ENCODE data around the gene HMCN1.

The HMCN1 gene

DNA sequence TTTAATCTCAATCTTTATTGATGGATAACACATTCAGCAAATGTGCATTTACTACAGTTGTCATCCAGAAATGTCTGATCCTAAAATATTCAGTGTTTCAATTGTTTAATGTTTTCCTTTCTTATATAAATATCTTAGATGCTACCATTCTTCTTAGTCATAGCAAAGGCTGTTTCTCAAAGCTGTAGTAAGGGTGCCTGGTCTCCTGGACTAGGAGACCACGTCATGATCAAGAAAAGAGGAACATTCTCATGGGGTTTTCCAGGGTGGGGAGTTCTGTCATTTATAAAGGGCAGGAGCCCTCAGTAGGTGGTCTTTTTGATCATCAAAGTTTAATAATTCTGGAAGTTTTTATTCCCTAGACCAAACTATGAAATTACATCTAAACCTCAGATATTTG, 292.8 kb downstream of the HMCN1 start:
- TF ChIP-seq, protein P1, sequence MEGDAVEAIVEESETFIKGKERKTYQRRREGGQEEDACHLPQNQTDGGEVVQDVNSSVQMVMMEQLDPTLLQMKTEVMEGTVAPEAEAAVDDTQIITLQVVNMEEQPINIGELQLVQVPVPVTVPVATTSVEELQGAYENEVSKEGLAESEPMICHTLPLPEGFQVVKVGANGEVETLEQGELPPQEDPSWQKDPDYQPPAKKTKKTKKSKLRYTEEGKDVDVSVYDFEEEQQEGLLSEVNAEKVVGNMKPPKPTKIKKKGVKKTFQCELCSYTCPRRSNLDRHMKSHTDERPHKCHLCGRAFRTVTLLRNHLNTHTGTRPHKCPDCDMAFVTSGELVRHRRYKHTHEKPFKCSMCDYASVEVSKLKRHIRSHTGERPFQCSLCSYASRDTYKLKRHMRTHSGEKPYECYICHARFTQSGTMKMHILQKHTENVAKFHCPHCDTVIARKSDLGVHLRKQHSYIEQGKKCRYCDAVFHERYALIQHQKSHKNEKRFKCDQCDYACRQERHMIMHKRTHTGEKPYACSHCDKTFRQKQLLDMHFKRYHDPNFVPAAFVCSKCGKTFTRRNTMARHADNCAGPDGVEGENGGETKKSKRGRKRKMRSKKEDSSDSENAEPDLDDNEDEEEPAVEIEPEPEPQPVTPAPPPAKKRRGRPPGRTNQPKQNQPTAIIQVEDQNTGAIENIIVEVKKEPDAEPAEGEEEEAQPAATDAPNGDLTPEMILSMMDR (IDR thresholded peaks at IDR 0.05; ENCODE audit: control insufficient read depth, extremely low read depth, insufficient read depth): no peak
- H3K4me3 ChIP-seq (ENCODE audit: low read depth, low read length): no peak overlapping the region
- DNase-seq (ENCODE audit: low read depth): no peak

DNA sequence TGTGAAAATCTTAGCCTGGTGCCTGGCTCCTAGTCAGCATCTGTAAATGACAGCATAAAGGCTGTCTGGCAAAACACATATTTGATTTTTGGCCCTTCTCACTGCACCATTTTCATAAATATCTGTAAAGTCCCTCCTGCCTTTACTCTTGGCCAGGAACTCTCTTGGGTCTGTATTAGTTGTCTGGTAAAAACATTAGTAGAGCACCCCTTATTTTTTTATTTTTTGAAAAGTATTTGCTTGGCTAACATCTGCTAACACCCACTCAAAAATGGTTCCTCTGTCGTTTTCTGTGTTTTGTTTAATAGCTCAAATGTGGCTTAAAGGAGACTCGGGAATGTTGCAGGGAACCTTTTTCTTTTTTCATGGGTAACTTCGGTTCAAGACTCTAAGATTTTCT, 293.4 kb downstream of the HMCN1 start:
- DNase-seq (ENCODE audit: low read depth): no peak
- H3K4me3 ChIP-seq (ENCODE audit: low read depth, low read length): no peak overlapping the region
- TF ChIP-seq, protein P1 (IDR thresholded peaks at IDR 0.05; ENCODE audit: control insufficient read depth, extremely low read depth, insufficient read depth): no peak

DNA sequence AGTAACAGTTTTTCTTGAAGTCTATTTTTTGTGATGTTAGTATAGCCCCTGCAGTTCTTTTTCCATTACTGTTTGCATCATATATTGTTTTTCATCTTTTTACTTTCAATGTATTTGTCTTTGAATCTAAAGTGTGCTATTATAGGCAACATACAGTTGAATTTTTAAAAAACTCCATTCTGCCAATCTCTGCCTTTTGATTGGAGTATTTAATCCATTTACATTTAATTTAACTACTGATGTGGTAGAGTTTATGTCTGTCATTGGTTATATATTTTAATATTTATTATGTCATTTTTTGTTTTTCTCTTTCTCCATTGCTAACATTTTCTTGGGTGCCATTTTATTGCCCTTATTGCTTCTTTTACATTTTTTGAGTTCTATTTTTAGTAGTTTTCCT, 296.3 kb downstream of the HMCN1 start:
- H3K4me3 ChIP-seq (ENCODE audit: low read depth, low read length): no peak overlapping the region
- DNase-seq (ENCODE audit: low read depth): no peak
- TF ChIP-seq, protein P1 (IDR thresholded peaks at IDR 0.05; ENCODE audit: control insufficient read depth, extremely low read depth, insufficient read depth): no peak

DNA sequence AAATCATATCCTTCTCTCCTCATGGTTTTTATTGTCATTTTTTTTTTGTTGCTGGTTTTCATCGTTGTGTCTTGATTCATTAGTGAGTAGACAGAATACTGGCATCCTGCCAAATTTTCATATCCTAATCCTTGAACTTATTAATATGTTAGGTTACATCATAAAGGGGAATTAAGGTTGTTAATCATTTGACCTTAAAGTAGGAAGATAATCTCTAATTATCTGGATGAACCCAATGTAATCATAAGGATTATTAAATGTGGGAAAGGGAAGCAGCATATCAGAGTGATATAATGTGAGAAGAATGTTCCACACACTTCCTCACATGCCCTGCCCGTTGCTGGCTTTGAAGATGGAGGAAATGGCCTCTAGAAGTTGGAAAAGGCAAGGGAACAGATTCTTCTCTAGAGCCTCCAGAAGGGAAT, 299.7 kb downstream of the HMCN1 start:
- TF ChIP-seq, protein P1 (IDR thresholded peaks at IDR 0.05; ENCODE audit: control insufficient read depth, extremely low read depth, insufficient read depth): no peak
- no peak overlapping the region for H3K4me3 ChIP-seq (ENCODE audit: low read depth, low read length)
- DNase-seq (ENCODE audit: low read depth): no peak

DNA sequence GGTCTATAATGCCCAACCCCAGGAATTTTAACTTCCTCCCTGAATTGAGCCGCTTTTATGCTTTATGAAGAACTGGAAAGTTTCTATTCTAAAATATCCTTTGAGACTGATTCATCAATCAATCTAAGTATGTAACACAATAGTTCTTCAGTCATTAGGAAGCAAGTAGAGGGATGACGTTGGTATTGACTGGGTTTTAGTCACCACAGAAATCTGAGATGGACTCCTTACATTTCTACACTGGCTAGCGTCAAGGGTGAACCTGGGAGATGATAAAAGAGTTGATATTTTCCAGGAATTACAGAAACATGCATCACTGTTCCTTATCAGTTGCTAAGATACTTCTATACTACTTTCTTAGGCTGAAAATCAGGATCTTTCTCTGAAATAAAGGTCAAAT, 308.0 kb downstream of the HMCN1 start:
- H3K4me3 ChIP-seq (ENCODE audit: low read depth, low read length): no peak overlapping the region
- TF ChIP-seq, protein P1 (IDR thresholded peaks at IDR 0.05; ENCODE audit: control insufficient read depth, extremely low read depth, insufficient read depth): no peak
- no peak for DNase-seq (ENCODE audit: low read depth)

DNA sequence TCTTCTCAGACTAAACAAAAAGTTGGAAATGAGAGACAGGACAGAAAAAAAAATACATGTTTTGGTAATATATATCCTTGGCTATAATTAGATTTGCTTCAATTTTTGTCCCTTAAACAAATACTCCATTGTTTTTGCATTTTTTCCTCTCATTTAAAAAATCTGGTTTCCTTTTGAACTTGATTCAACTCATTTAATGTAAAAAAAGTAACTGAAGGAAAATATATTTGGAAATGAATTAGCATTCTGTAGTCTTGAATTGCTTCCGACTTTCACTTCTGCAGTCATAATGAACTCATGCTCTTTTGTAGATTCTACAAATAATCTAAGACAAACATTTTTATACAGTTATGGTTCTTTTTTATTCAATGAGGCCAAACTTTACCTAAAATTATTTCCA, 309.1 kb downstream of the HMCN1 start:
- DNase-seq (ENCODE audit: low read depth): no peak
- TF ChIP-seq, protein P1 (IDR thresholded peaks at IDR 0.05; ENCODE audit: control insufficient read depth, extremely low read depth, insufficient read depth): no peak
- H3K4me3 ChIP-seq (ENCODE audit: low read depth, low read length): no peak overlapping the region

DNA sequence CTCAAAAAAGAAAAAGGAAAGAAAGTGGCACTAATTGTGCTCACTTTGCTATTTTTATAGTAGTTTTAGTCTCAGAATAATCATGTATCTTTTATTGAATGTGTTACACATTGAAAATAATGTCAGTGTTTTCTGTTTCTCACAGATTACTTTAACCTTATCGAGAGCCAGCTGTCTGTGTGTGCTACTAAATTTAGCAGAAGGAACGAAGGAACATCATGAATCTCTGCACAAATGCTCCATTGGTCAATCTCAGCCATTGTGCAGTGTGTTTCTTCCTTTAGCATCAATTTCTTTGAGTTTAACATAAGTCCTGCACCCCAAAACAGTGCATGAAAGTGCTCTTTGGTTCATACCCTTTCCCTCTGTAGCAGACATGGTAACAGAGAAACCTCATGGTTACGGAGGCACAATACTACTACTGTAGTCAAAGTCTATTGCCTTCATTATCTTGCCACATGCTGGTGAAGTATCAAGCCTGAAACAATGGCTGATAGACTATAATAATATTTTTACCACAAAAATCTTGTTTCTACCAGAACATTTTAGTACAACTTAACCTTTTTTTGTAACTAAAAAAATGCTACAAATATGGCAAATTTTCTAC, 310.0 kb downstream of the HMCN1 start:
- no peak for DNase-seq (ENCODE audit: low read depth)
- TF ChIP-seq, protein P1 (IDR thresholded peaks at IDR 0.05; ENCODE audit: control insufficient read depth, extremely low read depth, insufficient read depth): no peak
- H3K4me3 ChIP-seq (ENCODE audit: low read depth, low read length): no peak overlapping the region

All from LNCaP clone FGC (cell line).